PFSK-1 (cell line): ENCODE measurements around the gene BCAP29.

Source experiments
- POLR2AphosphoS5 ChIP-seq: IDR thresholded peaks from 2 replicates; pipeline ENCODE4 v1.6.1; 2012; ENCODE audit warnings: low read depth, mild to moderate bottlenecking, control low read depth, low read length, moderate library complexity
- TAF1 ChIP-seq: IDR thresholded peaks from 2 replicates; pipeline ENCODE4 v1.6.1; 2012; ENCODE audit warnings: low read length, control low read depth, borderline replicate concordance; ENCODE audit not compliant: insufficient read depth
- TF ChIP-seq, protein P1 (sequence below), 2 experiments: IDR thresholded peaks; 2 replicates each; pipeline versions ENCODE4 v1.6.1 to v1.8.0; 2011 to 2012; ENCODE audit warnings: low read depth in 2 of 2, low read length in 2 of 2, control low read depth in 1 of 2, inconsistent platforms in 1 of 2, mild to moderate bottlenecking in 1 of 2, moderate library complexity in 1 of 2; ENCODE audit not compliant: insufficient read depth in 1 of 2

DNA sequence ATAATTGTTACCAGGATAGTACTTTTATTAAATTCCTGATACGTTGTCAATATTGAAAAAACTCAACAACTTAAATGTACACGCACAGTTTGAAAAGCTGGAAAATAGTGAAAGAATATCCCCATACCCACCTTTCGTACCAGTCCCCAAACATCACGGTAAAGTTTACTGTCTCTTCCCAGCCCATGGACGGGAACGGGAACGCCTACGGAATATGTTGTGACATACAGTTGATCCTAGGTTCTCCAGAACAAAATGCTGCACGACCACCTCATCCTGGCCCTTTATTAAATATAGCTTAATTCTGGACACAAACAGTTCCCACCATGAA, 527 bp upstream of the BCAP29 start:
- no peak for TF ChIP-seq POLR2AphosphoS5
- TF ChIP-seq TAF1: no peak
- TF ChIP-seq, protein P1, sequence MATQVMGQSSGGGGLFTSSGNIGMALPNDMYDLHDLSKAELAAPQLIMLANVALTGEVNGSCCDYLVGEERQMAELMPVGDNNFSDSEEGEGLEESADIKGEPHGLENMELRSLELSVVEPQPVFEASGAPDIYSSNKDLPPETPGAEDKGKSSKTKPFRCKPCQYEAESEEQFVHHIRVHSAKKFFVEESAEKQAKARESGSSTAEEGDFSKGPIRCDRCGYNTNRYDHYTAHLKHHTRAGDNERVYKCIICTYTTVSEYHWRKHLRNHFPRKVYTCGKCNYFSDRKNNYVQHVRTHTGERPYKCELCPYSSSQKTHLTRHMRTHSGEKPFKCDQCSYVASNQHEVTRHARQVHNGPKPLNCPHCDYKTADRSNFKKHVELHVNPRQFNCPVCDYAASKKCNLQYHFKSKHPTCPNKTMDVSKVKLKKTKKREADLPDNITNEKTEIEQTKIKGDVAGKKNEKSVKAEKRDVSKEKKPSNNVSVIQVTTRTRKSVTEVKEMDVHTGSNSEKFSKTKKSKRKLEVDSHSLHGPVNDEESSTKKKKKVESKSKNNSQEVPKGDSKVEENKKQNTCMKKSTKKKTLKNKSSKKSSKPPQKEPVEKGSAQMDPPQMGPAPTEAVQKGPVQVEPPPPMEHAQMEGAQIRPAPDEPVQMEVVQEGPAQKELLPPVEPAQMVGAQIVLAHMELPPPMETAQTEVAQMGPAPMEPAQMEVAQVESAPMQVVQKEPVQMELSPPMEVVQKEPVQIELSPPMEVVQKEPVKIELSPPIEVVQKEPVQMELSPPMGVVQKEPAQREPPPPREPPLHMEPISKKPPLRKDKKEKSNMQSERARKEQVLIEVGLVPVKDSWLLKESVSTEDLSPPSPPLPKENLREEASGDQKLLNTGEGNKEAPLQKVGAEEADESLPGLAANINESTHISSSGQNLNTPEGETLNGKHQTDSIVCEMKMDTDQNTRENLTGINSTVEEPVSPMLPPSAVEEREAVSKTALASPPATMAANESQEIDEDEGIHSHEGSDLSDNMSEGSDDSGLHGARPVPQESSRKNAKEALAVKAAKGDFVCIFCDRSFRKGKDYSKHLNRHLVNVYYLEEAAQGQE (IDR thresholded peaks at IDR 0.05; ENCODE audit: insufficient read depth in 1 of 2, low read depth in 2 of 2, low read length in 2 of 2): no peak
